B cell (primary cell): Measurements from ENCODE around the gene CEP55. TPM values are rescaled to one million over a fixed set of nuclear protein-coding genes. Genes with fewer than 3 reads are reported as not detected.

Experiments used
- ATAC-seq: fragments of 200-7000 bp; cut with Tn5 transposase; one replicate; pipeline ENCODE4 v1.10.0; 2021; ENCODE audit warnings: low read depth, mild to moderate bottlenecking, moderate number of reproducible peaks, moderate library complexity
- CTCF ChIA-PET: fragments of 350-600 bp; sonication (Branson Sonifier 250); formaldehyde crosslinking; loops from one replicate; lab custom pipeline; 2021; ENCODE audit warnings: antibody characterized with exemption, inconsistent platforms; lab: Charles Lee
- POLR2A ChIA-PET: fragments of 350-600 bp; sonication (Branson Sonifier 250); formaldehyde crosslinking; loops from one replicate; lab custom pipeline; 2021; ENCODE audit warnings: antibody characterized with exemption; lab: Charles Lee
- DNase-seq: peaks from one replicate; pipeline ENCODE4 v3.0.0; 2013
- H2AFZ ChIP-seq: 2 replicates; pipeline ENCODE4 v1.6.1; 2012; ENCODE audit warnings: mild to moderate bottlenecking, low read depth, low read length; ENCODE audit not compliant: insufficient read depth, poor library complexity, severe bottlenecking
- H3K27ac ChIP-seq, 2 donors: 1 replicate in 1 of 2; 2 replicates in 1 of 2; pipeline ENCODE4 v1.5.1; 2012 to 2013; ENCODE audit warnings: low read length in 2 of 2, mild to moderate bottlenecking in 2 of 2, moderate library complexity in 1 of 2
- H3K27me3 ChIP-seq, 4 experiments: fragments of 200-600 bp in 1 of 4; sonication (generic) in 1 of 4; replicated peaks in 1 of 4; 1 replicate in 2 of 4; 2 replicates in 2 of 4; pipeline versions ENCODE4 v1.6.1 to v1.7.0; 2013 to 2016; ENCODE audit warnings: low read length in 3 of 4, mild to moderate bottlenecking in 2 of 4, mixed read lengths in 1 of 4, moderate library complexity in 1 of 4; ENCODE audit not compliant: insufficient read depth in 4 of 4, control insufficient read depth in 3 of 4; ENCODE audit errors: control extremely low read depth in 1 of 4
- H3K36me3 ChIP-seq, 2 experiments: replicated peaks in 1 of 2; 1 replicate in 1 of 2; 2 replicates in 1 of 2; pipeline versions ENCODE4 v1.6.1 to v1.7.1; 2013; ENCODE audit warnings: low read length in 1 of 2; ENCODE audit not compliant: insufficient read depth in 2 of 2, control insufficient read depth in 1 of 2; ENCODE audit errors: control extremely low read depth in 1 of 2, extremely low read depth in 1 of 2
- H3K4me1 ChIP-seq, 2 donors: fragments of 200-600 bp in 1 of 2; sonication (generic) in 1 of 2; 1 replicate in 1 of 2; 2 replicates in 1 of 2; pipeline versions ENCODE4 v1.5.1 to v1.6.1; 2013 to 2017; ENCODE audit warnings: low read length in 2 of 2; ENCODE audit not compliant: control insufficient read depth in 2 of 2, insufficient read depth in 2 of 2
- H3K4me2 ChIP-seq: replicated peaks from 2 replicates; pipeline ENCODE3; 2012; ENCODE audit warnings: mild to moderate bottlenecking, low read depth, low read length; ENCODE audit not compliant: poor library complexity, severe bottlenecking
- H3K4me3 ChIP-seq, 5 experiments: fragments of 200-600 bp in 1 of 5; sonication (generic) in 1 of 5; 1 replicate in 3 of 5; 2 replicates in 2 of 5; pipeline versions ENCODE4 v1.5.1 to v1.7.0; 2011 to 2016; ENCODE audit warnings: low read length in 4 of 5, mild to moderate bottlenecking in 4 of 5, low read depth in 2 of 5, control low read depth in 1 of 5, moderate library complexity in 1 of 5; ENCODE audit not compliant: insufficient read depth in 1 of 5; ENCODE audit errors: control extremely low read depth in 1 of 5, extremely low read depth in 1 of 5
- H3K79me2 ChIP-seq: fragments of 200-600 bp; sonication (generic); one replicate; pipeline ENCODE4 v1.6.0; 2016; ENCODE audit warnings: low read length; ENCODE audit not compliant: control insufficient read depth, insufficient read depth
- H3K9ac ChIP-seq: fragments of 200-600 bp; sonication (generic); 2 replicates; pipeline ENCODE4 v1.6.1; 2017; ENCODE audit warnings: mild to moderate bottlenecking, low read length, moderate library complexity
- H3K9me3 ChIP-seq, 3 donors: one replicate each; pipeline versions ENCODE4 v1.6.1 to v1.7.1; 2013; ENCODE audit warnings: low read length in 2 of 3; ENCODE audit not compliant: control insufficient read depth in 2 of 3, insufficient read depth in 1 of 3; ENCODE audit errors: control extremely low read depth in 1 of 3
- H4K20me1 ChIP-seq: 2 replicates; pipeline ENCODE4 v1.6.0; 2012; ENCODE audit warnings: mild to moderate bottlenecking, low read length; ENCODE audit not compliant: insufficient read depth, control insufficient read depth, poor library complexity, severe bottlenecking
- H3K27ac Mint-ChIP-seq: one replicate; pipeline ENCODE4 v1.8.0; 2021; ENCODE audit warnings: mixed read lengths
- H3K27me3 Mint-ChIP-seq: one replicate; pipeline ENCODE4 v1.8.0; 2021; ENCODE audit warnings: mixed read lengths
- H3K4me1 Mint-ChIP-seq: one replicate; pipeline ENCODE4 v1.8.0; 2021; ENCODE audit warnings: mixed read lengths
- H3K4me3 Mint-ChIP-seq: one replicate; pipeline ENCODE4 v1.8.0; 2021; ENCODE audit warnings: mixed read lengths
- H3K9me3 Mint-ChIP-seq: one replicate; pipeline ENCODE4 v1.8.0; 2022; ENCODE audit warnings: mixed read lengths; ENCODE audit not compliant: insufficient read depth
- CTCF ChIP-seq: fragments of 200-600 bp; IDR thresholded peaks from one replicate; pipeline ENCODE4 v1.8.0; 2022; ENCODE audit warnings: antibody characterized with exemption, mild to moderate bottlenecking
- EZH2 ChIP-seq: IDR thresholded peaks from 2 replicates; pipeline ENCODE4 v1.6.1; 2012; ENCODE audit warnings: borderline replicate concordance, low read depth, mild to moderate bottlenecking, moderate library complexity, low read length; ENCODE audit not compliant: insufficient read depth, poor library complexity, severe bottlenecking
- WGBS: methylation state at CpG from one replicate; pipeline ENCODE4 v1.1.5; 2013; ENCODE audit warnings: missing lambda C conversion rate; ENCODE audit not compliant: insufficient coverage; 5-methylcytosine and 5-hydroxymethylcytosine counted together
- intact Hi-C: fragments of 100-400 bp; cut with micrococcal nuclease; formaldehyde crosslinking; loops from one replicate; pipeline ENCODE4 v1.10.0; 2022
- polyA plus RNA-seq: library from polyadenylated mRNA; depleted of rRNA; stranded (reverse); fragments of >200 nt; gene quantifications from 2 replicates; pipeline ENCODE4 v1.2.3, GENCODE V29; 2012
- total RNA-seq, 2 donors: library from RNA; stranded (reverse); fragments of 120-200 nt in 1 of 2; gene quantifications; 1 replicate in 1 of 2; 2 replicates in 1 of 2; pipeline versions ENCODE4 v1.2.3 to v1.2.4, GENCODE V29; 2013 to 2022

CEP55 gene
- total and polyA plus RNA-seq, 2 donors (not counting 1 experiment from before 2014, with no cell fraction given) = 0.12 to 0.27 TPM

- Mint-ChIP-seq H3K27ac (no peak overlapping the region), H3K27me3 (peaks cover 3% of the 10 kb centered on the region), H3K4me1 (peaks cover 5% of the 10 kb centered on the region), H3K9me3 (no peaks in the 10 kb centered on the region), H3K4me3 (no peak overlapping the region)
- Histone ChIP-seq H3K4me2 (no peak overlapping the region), H3K27me3 (peaks cover 0 to 3% (median 0%) of the 10 kb centered on the region in 4 experiments), H3K4me1 (no peaks in the 10 kb centered on the region), H3K36me3 (no peaks in the 10 kb centered on the region), H3K4me3 (no peak overlapping the region), H3K27ac (no peak overlapping the region), H4K20me1 (no peaks in the 10 kb centered on the region), H3K9me3 (no peaks in the 10 kb centered on the region), H2AFZ (no peak overlapping the region), H3K9ac (no peak overlapping the region), H3K79me2 (no peaks in the 10 kb centered on the region)
- TF ChIP-seq EZH2 (no peak), CTCF (no peak)
- CTCF ChIA-PET = interaction anchor here (0.6 kb wide), 1 partner anchor 423 kb away, joined by 3 read pairs; no protein-coding TSS in a partner anchor
- intact Hi-C loops = no loop called here
- ATAC-seq (no peak), DNase-seq (no peak)
- POLR2A ChIA-PET = no interaction called here
- no CpG with 5 or more reads among the region's 7 CpGs for WGBS
Measured at GRCh38 chr10:93454736-93455135, 41.7 kb upstream of the CEP55 start.

- peaks cover 4% of the 10 kb centered on the region for H3K9me3 Mint-ChIP-seq
- no peak for ATAC-seq
- H2AFZ ChIP-seq = no peak overlapping the region
- H3K9me3 ChIP-seq = no peaks in the 10 kb centered on the region
- no peak overlapping the region for H3K27ac ChIP-seq
- no peak overlapping the region for H3K4me3 Mint-ChIP-seq
- H3K27me3 ChIP-seq = peaks cover 0 to 3% (median 0%) of the 10 kb centered on the region in 4 experiments
- no peaks in the 10 kb centered on the region for H3K79me2 ChIP-seq
- peaks cover 11% of the 10 kb centered on the region for H3K4me1 Mint-ChIP-seq
- H3K27ac Mint-ChIP-seq = no peak overlapping the region
- intact Hi-C loops = no loop called here
- no peak for DNase-seq
- WGBS = 93% methylated on average over 5 of the region's 7 CpGs
- no peak overlapping the region for H3K4me2 ChIP-seq
- H3K4me3 ChIP-seq = no peak overlapping the region
- no peaks in the 10 kb centered on the region for H4K20me1 ChIP-seq
- no peak overlapping the region for H3K9ac ChIP-seq
- no peak for TF ChIP-seq CTCF
- no peak for TF ChIP-seq EZH2
- POLR2A ChIA-PET = no interaction called here
- peaks cover 3 to 4% of the 10 kb centered on the region in 2 donors for H3K4me1 ChIP-seq
- no peaks in the 10 kb centered on the region for H3K36me3 ChIP-seq
- CTCF ChIA-PET = interaction anchor here (0.9 to 1.1 kb wide), 2 partner anchors 26 to 104 kb away, joined by 3 read pairs; partner anchors contain the start of gene MYOF
- peaks cover 3% of the 10 kb centered on the region for H3K27me3 Mint-ChIP-seq
Measured at GRCh38 chr10:93456480-93456879, 39.9 kb upstream of the CEP55 start.
